ENCODE measurements around the gene RBM25. TPM values are rescaled to one million over a fixed set of nuclear protein-coding genes. Genes with fewer than 3 reads are reported as not detected.
A peak's percentile ranks its signal among the peaks of the same experiment; 100 is the strongest.

The RBM25 gene
- total RNA-seq, 1 donor, result 44.0 TPM

DNA sequence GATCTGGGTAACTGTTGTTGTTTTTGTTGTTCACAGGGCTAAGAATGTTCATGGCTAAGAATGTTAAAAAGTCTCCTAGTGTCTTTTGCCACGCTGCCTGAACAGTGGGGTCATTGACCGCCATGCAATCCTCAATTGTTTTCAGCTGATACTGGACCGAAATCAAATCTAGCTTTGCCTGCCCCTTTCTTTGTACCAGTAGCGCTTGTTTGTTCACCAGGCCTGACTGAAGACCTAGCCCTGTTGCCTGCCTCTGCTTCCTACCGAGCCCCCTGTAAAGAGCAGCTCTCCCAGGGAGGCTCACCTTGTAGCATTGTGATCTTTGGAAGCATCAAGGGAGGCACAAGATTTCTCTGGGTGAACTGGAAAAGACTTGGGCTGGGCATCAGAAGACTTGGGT is 84.7 kb downstream of the RBM25 start:
- TF ChIP-seq, protein P1, sequence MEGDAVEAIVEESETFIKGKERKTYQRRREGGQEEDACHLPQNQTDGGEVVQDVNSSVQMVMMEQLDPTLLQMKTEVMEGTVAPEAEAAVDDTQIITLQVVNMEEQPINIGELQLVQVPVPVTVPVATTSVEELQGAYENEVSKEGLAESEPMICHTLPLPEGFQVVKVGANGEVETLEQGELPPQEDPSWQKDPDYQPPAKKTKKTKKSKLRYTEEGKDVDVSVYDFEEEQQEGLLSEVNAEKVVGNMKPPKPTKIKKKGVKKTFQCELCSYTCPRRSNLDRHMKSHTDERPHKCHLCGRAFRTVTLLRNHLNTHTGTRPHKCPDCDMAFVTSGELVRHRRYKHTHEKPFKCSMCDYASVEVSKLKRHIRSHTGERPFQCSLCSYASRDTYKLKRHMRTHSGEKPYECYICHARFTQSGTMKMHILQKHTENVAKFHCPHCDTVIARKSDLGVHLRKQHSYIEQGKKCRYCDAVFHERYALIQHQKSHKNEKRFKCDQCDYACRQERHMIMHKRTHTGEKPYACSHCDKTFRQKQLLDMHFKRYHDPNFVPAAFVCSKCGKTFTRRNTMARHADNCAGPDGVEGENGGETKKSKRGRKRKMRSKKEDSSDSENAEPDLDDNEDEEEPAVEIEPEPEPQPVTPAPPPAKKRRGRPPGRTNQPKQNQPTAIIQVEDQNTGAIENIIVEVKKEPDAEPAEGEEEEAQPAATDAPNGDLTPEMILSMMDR (IDR thresholded peaks at IDR 0.05; ENCODE audit: insufficient read depth, low read depth, low read length), result no peak
- H3K4me3 ChIP-seq (ENCODE audit: low read depth, low read length), result no peak overlapping the region
- DNase-seq (ENCODE audit: low read depth), result no peak

GRCh38 chr14:73143617-73144016 is 85.3 kb downstream of the RBM25 start:
- TF ChIP-seq, protein P1 (IDR thresholded peaks at IDR 0.05; ENCODE audit: insufficient read depth, low read depth, low read length), result no peak

DNA sequence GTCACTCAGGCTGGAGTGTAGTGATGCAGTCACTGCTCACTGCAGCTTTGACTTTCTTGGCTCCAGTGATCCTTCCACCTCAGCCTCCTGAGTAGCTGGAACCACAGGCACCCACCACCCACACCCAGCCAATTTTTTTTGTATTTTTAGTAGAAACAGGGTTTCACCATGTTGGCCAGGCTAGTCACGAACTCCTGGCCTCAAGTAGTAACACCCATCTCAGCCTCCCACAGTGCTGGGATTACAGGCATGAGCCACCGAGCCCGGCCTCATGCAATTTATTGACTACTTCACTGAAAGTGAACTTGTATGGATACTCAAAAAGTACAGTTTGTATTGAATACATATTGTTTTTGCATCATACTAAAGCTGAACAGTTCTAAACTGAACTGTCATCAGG is 87.0 kb downstream of the RBM25 start:
- no peak for DNase-seq (ENCODE audit: low read depth)
- TF ChIP-seq, protein P1 (IDR thresholded peaks at IDR 0.05; ENCODE audit: insufficient read depth, low read depth, low read length), result no peak
- H3K4me3 ChIP-seq (ENCODE audit: low read depth, low read length), result no peak overlapping the region

More at GRCh38 chr14:73143617-73144016, 85.3 kb downstream of the RBM25 start:
- H3K4me3 ChIP-seq (ENCODE audit: low read depth, low read length), result no peak overlapping the region
- no peak for DNase-seq (ENCODE audit: low read depth)

- TF ChIP-seq, protein P1 (IDR thresholded peaks at IDR 0.05; ENCODE audit: insufficient read depth, low read depth, low read length), result no peak
- no peak overlapping the region for H3K4me3 ChIP-seq (ENCODE audit: low read depth, low read length)
- DNase-seq (ENCODE audit: low read depth), result no peak
Observed at GRCh38 chr14:73146111-73146510, 87.8 kb downstream of the RBM25 start.

- TF ChIP-seq, protein P1 (IDR thresholded peaks at IDR 0.05; ENCODE audit: insufficient read depth, low read depth, low read length), result no peak
- DNase-seq (ENCODE audit: low read depth), result peak; percentile 47
- H3K4me3 ChIP-seq (ENCODE audit: low read depth, low read length), result no peak overlapping the region
Observed at GRCh38 chr14:73149753-73150152, 91.4 kb downstream of the RBM25 start.

- H3K4me3 ChIP-seq (ENCODE audit: low read depth, low read length), result no peak overlapping the region
- DNase-seq (ENCODE audit: low read depth), result peak; percentile 38
- TF ChIP-seq, protein P1 (IDR thresholded peaks at IDR 0.05; ENCODE audit: insufficient read depth, low read depth, low read length), result no peak
Observed at GRCh38 chr14:73153272-73153671, 94.9 kb downstream of the RBM25 start.

DNA sequence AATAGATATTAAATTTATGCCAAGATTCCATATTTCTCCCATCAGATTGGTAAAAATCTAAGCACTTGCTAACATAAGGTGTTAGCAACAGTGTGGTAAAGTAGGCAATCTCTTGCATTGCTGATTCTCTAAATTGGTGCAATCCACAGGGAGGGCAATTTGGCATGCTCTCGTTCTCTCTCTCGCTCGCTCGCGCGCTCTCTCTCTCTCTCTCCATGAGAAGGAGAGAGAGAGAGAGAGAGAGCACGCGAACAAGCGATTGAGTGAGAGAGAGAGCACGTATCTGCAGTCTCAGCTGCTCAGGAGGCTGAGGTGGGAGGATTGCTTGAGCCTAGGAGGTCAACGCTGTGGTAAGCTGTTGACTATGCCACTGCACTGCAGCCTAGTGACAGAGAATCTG is 103.9 kb downstream of the RBM25 start:
- no peak overlapping the region for H3K4me3 ChIP-seq (ENCODE audit: low read depth, low read length)
- TF ChIP-seq, protein P1 (IDR thresholded peaks at IDR 0.05; ENCODE audit: insufficient read depth, low read depth, low read length), result no peak
- no peak for DNase-seq (ENCODE audit: low read depth)

All from fibroblast of villous mesenchyme (primary cell).